Stimulated activated CD4-positive, alpha-beta T cell treated with anti-CD3 and anti-CD28 coated beads, Interleukin-15, amount 100 ng/mL, for 48 hours (primary cell): ENCODE data around the gene MARK3.

Experiments
- DNase-seq, 2 donors: peaks; one replicate each; pipeline ENCODE4 v3.0.0-alpha.2; 2020; ENCODE audit warnings: low read depth in 2 of 2

MARK3 gene

GRCh38 chr14:103485504-103485903 lies 100.3 kb downstream of the MARK3 start:
- DNase-seq: no peak

- no peak for DNase-seq
These were observed 102.9 kb downstream of the MARK3 start for GRCh38 chr14:103488071-103488470.

- DNase-seq: no peak
These were observed 103.7 kb downstream of the MARK3 start for GRCh38 chr14:103488960-103489359.

- no peak for DNase-seq
These were observed 104.4 kb downstream of the MARK3 start for GRCh38 chr14:103489621-103490020.

- no peak for DNase-seq
These were observed 106.5 kb downstream of the MARK3 start for GRCh38 chr14:103491691-103492090.

GRCh38 chr14:103492156-103492925 lies 107.1 kb downstream of the MARK3 start:
- DNase-seq: no peak

GRCh38 chr14:103495854-103496253 lies 110.6 kb downstream of the MARK3 start:
- no peak for DNase-seq

GRCh38 chr14:103496776-103497175 lies 111.6 kb downstream of the MARK3 start:
- no peak for DNase-seq

GRCh38 chr14:103499709-103500108 lies 114.5 kb downstream of the MARK3 start:
- DNase-seq: no peak

- peak; percentile 62 to 73 for DNase-seq
These were observed 115.2 kb downstream of the MARK3 start for GRCh38 chr14:103500148-103500990.

- DNase-seq: no peak
These were observed 116.0 kb downstream of the MARK3 start for GRCh38 chr14:103501041-103501870.

GRCh38 chr14:103501921-103502669 lies 116.9 kb downstream of the MARK3 start:
- no peak for DNase-seq

- DNase-seq: no peak
These were observed 117.7 kb downstream of the MARK3 start for GRCh38 chr14:103502877-103503276.

GRCh38 chr14:103503296-103503695 lies 118.1 kb downstream of the MARK3 start:
- no peak for DNase-seq

- DNase-seq: no peak
These were observed 119.9 kb downstream of the MARK3 start for GRCh38 chr14:103504991-103505565.

GRCh38 chr14:103507751-103508150 lies 122.5 kb downstream of the MARK3 start:
- DNase-seq: no peak

- DNase-seq: no peak
These were observed 123.5 kb downstream of the MARK3 start for GRCh38 chr14:103508521-103509329.

- DNase-seq: no peak
These were observed 124.9 kb downstream of the MARK3 start for GRCh38 chr14:103509864-103510723.
